SK-N-SH treated with all-trans-retinoic acid at 6 μM for 48 hours (cell line): ENCODE data around the gene AUTS2.

Source experiments
- CREB5 ChIP-seq: fragments of 250-450 bp; sonication (Bioruptor Pico); IDR thresholded peaks from 2 replicates; pipeline ENCODE4 v1.5.1; 2020; ENCODE audit warnings: low read depth, mild to moderate bottlenecking, moderate library complexity
- CSDC2 ChIP-seq: fragments of 250-450 bp; sonication (Bioruptor Pico); IDR thresholded peaks from 2 replicates; pipeline ENCODE4 v1.5.0; 2020; ENCODE audit warnings: mild to moderate bottlenecking, moderate library complexity
- CSRNP3 ChIP-seq: fragments of 250-450 bp; sonication (Bioruptor Pico); IDR thresholded peaks from 2 replicates; pipeline ENCODE4 v1.5.1; 2021; ENCODE audit warnings: mild to moderate bottlenecking, moderate library complexity
- ISL1 ChIP-seq: fragments of 250-450 bp; sonication (Bioruptor Pico); IDR thresholded peaks from 2 replicates; pipeline ENCODE4 v2.1.2; 2022; ENCODE audit warnings: mild to moderate bottlenecking, moderate library complexity
- PATZ1 ChIP-seq: fragments of 250-450 bp; sonication (Bioruptor Pico); IDR thresholded peaks from 2 replicates; pipeline ENCODE4 v1.8.0; 2020; ENCODE audit warnings: mild to moderate bottlenecking, moderate library complexity, borderline replicate concordance
- POU6F1 ChIP-seq: fragments of 250-450 bp; sonication (Bioruptor Pico); IDR thresholded peaks from 2 replicates; pipeline ENCODE4 v1.8.0; 2021; ENCODE audit warnings: low read depth, mild to moderate bottlenecking, moderate library complexity, borderline replicate concordance
- PPARA ChIP-seq: fragments of 250-450 bp; sonication (Bioruptor Pico); IDR thresholded peaks from 2 replicates; pipeline ENCODE4 v1.5.0; 2020; ENCODE audit warnings: mild to moderate bottlenecking, borderline replicate concordance
- RARB ChIP-seq: fragments of 250-450 bp; sonication (Bioruptor Pico); IDR thresholded peaks from 2 replicates; pipeline ENCODE4 v1.8.0; 2021; ENCODE audit warnings: mild to moderate bottlenecking, moderate library complexity
- SNAI2 ChIP-seq: fragments of 250-450 bp; sonication (Bioruptor Pico); IDR thresholded peaks from 2 replicates; pipeline ENCODE4 v1.5.0; 2020; ENCODE audit warnings: mild to moderate bottlenecking, moderate library complexity
- ZFP3 ChIP-seq: fragments of 250-450 bp; sonication (Bioruptor Pico); IDR thresholded peaks from 2 replicates; pipeline ENCODE4 v1.5.0; 2020; ENCODE audit warnings: mild to moderate bottlenecking, moderate library complexity
- ZFP30 ChIP-seq: fragments of 450-650 bp; formaldehyde crosslinking; IDR thresholded peaks from 2 replicates; pipeline ENCODE4 v1.5.0; 2022; ENCODE audit warnings: mild to moderate bottlenecking, moderate library complexity
- ZNF565 ChIP-seq: fragments of 450-650 bp; formaldehyde crosslinking; conservative IDR thresholded peaks from 2 replicates; pipeline ENCODE4 v1.5.0; 2020; ENCODE audit warnings: low read depth, mild to moderate bottlenecking, moderate library complexity
- ZNF70 ChIP-seq: fragments of 450-650 bp; formaldehyde crosslinking; IDR thresholded peaks from 2 replicates; pipeline ENCODE4 v1.5.0; 2020; ENCODE audit warnings: mild to moderate bottlenecking, moderate library complexity
- ZNF8 ChIP-seq: fragments of 450-650 bp; formaldehyde crosslinking; IDR thresholded peaks from 2 replicates; pipeline ENCODE4 v1.5.0; 2020; ENCODE audit warnings: mild to moderate bottlenecking, moderate library complexity

- no peak for TF ChIP-seq CSDC2 (CRISPR knock-in tag)
- no peak for TF ChIP-seq ZNF70
- TF ChIP-seq ISL1 = no peak
- TF ChIP-seq PPARA (CRISPR knock-in tag) = no peak
- TF ChIP-seq PATZ1 (CRISPR knock-in tag) = no peak
- TF ChIP-seq CSRNP3 = no peak
- TF ChIP-seq ZFP30 = no peak
- no peak for TF ChIP-seq RARB (CRISPR knock-in tag)
- TF ChIP-seq ZNF565 (CRISPR knock-in tag) = no peak
- no peak for TF ChIP-seq ZNF8 (CRISPR knock-in tag)
- TF ChIP-seq ZFP3 = no peak
- no peak for TF ChIP-seq SNAI2 (CRISPR knock-in tag)
- no peak for TF ChIP-seq CREB5 (CRISPR knock-in tag)
- no peak for TF ChIP-seq POU6F1 (CRISPR knock-in tag)
These were observed 82.9 kb downstream of the AUTS2 start for GRCh38 chr7:69681181-69681580.
